GM12878 (cell line): ENCODE data around the gene SH3D19. TPM values are rescaled to one million over a fixed set of nuclear protein-coding genes. Genes with fewer than 3 reads are reported as not detected.

Experiments
- ATAC-seq: fragments of 200-7000 bp; cut with Tn5 transposase; 3 replicates; pipeline ENCODE4 v1.9.1; 2020; ENCODE audit warnings: mild to moderate bottlenecking, moderate library complexity
- BruUV-seq: library from RNA; stranded (reverse); fragments of 400-500 nt; replicated peaks from 2 replicates; lab custom pipeline; 2021; lab: Mats Ljungman, UMichigan
- CTCF ChIA-PET: fragments of 300-600 bp; sonication (Branson Sonifier 250); formaldehyde crosslinking; extraction: SDS; loops from one replicate; lab custom pipeline; 2021; ENCODE audit warnings: inconsistent platforms; lab: Yijun Ruan, JAX
- POLR2A ChIA-PET: fragments of 350-600 bp; formaldehyde crosslinking; extraction: SDS; loops from one replicate; lab custom pipeline; 2021; ENCODE audit warnings: inconsistent platforms; lab: Charles Lee
- RAD21 ChIA-PET: fragments of 300-600 bp; sonication (Branson Sonifier 250); formaldehyde crosslinking; loops from one replicate; lab custom pipeline; 2023; ENCODE audit warnings: antibody characterized with exemption; ENCODE audit not compliant: unreplicated experiment; lab: Charles Lee
- SMC1A ChIA-PET: fragments of 300-600 bp; sonication (Branson Sonifier 250); formaldehyde crosslinking; loops from one replicate; lab custom pipeline; 2023; ENCODE audit not compliant: unreplicated experiment, uncharacterized antibody; lab: Charles Lee
- DNase-seq: peaks from one replicate; pipeline ENCODE4 v3.0.0-alpha.2; 2011; ENCODE audit warnings: low read depth, low spot score
- FAIRE-seq: peaks from 3 replicates; lab custom pipeline; 2011; peaks lifted over from hg19 to GRCh38; lab: Jason Lieb, UNC
- H2AFZ ChIP-seq: 2 replicates; pipeline ENCODE4 v1.6.0; 2011; ENCODE audit warnings: low read depth, low read length, control low read depth; ENCODE audit not compliant: control insufficient read depth
- H3K27ac ChIP-seq: 2 replicates; pipeline ENCODE4 v1.5.1; 2011; ENCODE audit warnings: control low read depth; ENCODE audit not compliant: control insufficient read depth, insufficient read depth
- H3K27me3 ChIP-seq, 2 experiments: replicated peaks in 1 of 2; 2 replicates each; pipeline versions ENCODE4 v1.6.0 to v1.6.1; 2011; ENCODE audit warnings: low read length in 1 of 2; ENCODE audit not compliant: control insufficient read depth in 2 of 2, insufficient read depth in 2 of 2
- H3K36me3 ChIP-seq, 2 experiments: 2 replicates each; pipeline ENCODE4 v1.5.1; 2011; ENCODE audit warnings: low read length in 1 of 2; ENCODE audit not compliant: control insufficient read depth in 2 of 2, insufficient read depth in 2 of 2
- H3K4me1 ChIP-seq: 2 replicates; pipeline ENCODE4 v1.6.1; 2011; ENCODE audit warnings: mild to moderate bottlenecking, low read length, moderate library complexity, mixed read lengths; ENCODE audit not compliant: control insufficient read depth, insufficient read depth
- H3K4me2 ChIP-seq: 2 replicates; pipeline ENCODE4 v1.6.0; 2011; ENCODE audit warnings: control low read depth; ENCODE audit not compliant: control insufficient read depth, insufficient read depth
- H3K4me3 ChIP-seq: fragments of 200-600 bp; sonication (generic); 2 replicates; pipeline ENCODE4 v1.5.1; 2016
- H3K79me2 ChIP-seq: 2 replicates; pipeline ENCODE4 v1.6.0; 2011; ENCODE audit warnings: low read length; ENCODE audit not compliant: control insufficient read depth, insufficient read depth
- H3K9ac ChIP-seq: 2 replicates; pipeline ENCODE4 v1.8.0; 2011; ENCODE audit warnings: low read length, control low read depth, mixed read lengths; ENCODE audit not compliant: control insufficient read depth, insufficient read depth
- H3K9me3 ChIP-seq: replicated peaks from 3 replicates; pipeline ENCODE4 v1.5.1; 2011; ENCODE audit warnings: mild to moderate bottlenecking, low read length; ENCODE audit not compliant: control insufficient read depth, insufficient read depth
- H4K20me1 ChIP-seq: 2 replicates; pipeline ENCODE4 v1.6.0; 2011; ENCODE audit not compliant: control insufficient read depth, insufficient read depth
- MLLT1 ChIP-seq: fragments of 450-650 bp; IDR thresholded peaks from 2 replicates; pipeline ENCODE4 v1.6.1; 2016; ENCODE audit warnings: mild to moderate bottlenecking
- NFYA ChIP-seq: IDR thresholded peaks from 2 replicates; pipeline ENCODE4 v1.6.1; 2011; ENCODE audit warnings: low read depth, mild to moderate bottlenecking, low read length, improper control_type of control experiment, borderline replicate concordance
- RB1 ChIP-seq: fragments of 450-650 bp; formaldehyde crosslinking; IDR thresholded peaks from 2 replicates; pipeline ENCODE4 v1.6.1; 2017; ENCODE audit warnings: mild to moderate bottlenecking, borderline replicate concordance
- WGBS: methylation state at CpG from one replicate; pipeline ENCODE4 v1.1.6; 2016; ENCODE audit warnings: low lambda C conversion rate; ENCODE audit not compliant: insufficient replicate concordance, insufficient coverage; ENCODE audit errors: missing lambda C conversion rate; 5-methylcytosine and 5-hydroxymethylcytosine counted together
- in situ Hi-C: fragments of 300-500 bp; cut with MboI; formaldehyde crosslinking; loops from 9 replicates; pipeline ENCODE4 v1.14.3; 2018; ENCODE audit warnings: mixed read lengths
- intact Hi-C: fragments of 100-400 bp; cut with micrococcal nuclease; formaldehyde crosslinking; loops from one replicate; pipeline ENCODE4 v1.14.2; 2022; ENCODE audit not compliant: unreplicated experiment
- polyA plus RNA-seq, 11 experiments: library from polyadenylated mRNA; depleted of rRNA in 4 of 11; unstranded in 6 of 11; stranded (reverse) in 5 of 11; fragments of >200 nt; fragmentation: Nextera tagmentation in 4 of 11; fragmentation: Illumina TruSeq in 1 of 11; extraction: Ambion mirVana in 4 of 11; extraction: Trizol in 1 of 11; gene quantifications; 1 replicate in 1 of 11; 2 replicates in 10 of 11; pipeline versions ENCODE4 v1.2.1 to v1.2.3, GENCODE V29; 2011 to 2016; ENCODE audit warnings: inconsistent platforms in 2 of 11, missing spikeins in 2 of 11, low read depth in 1 of 11
- total RNA-seq, 4 experiments: library from RNA; depleted of rRNA in 3 of 4; stranded (reverse); fragments of >200 nt in 3 of 4; fragmentation: Illumina TruSeq in 1 of 4; extraction: Trizol in 1 of 4; gene quantifications; 2 replicates each; pipeline versions ENCODE4 v1.2.1 to v1.2.3, GENCODE V29; 2013 to 2021

Gene SH3D19
- total and polyA plus RNA-seq, 10 of the 15 experiments (the other 5 are each of a cell fraction or from before 2014, with no cell fraction given): 0.03 to 6.9 (median 0.33) TPM; not detected in 3

- TF ChIP-seq MLLT1 (no peak), RB1 (no peak)
Observed at GRCh38 chr4:151294833-151295496, 30.4 kb downstream of the SH3D19 start (continued).

- in situ Hi-C loops: no loop called here
- FAIRE-seq (no peak), DNase-seq (no peak)
- no TSS peak for BruUV-seq
- 28% methylated on average over 2 of the region's 2 CpGs for WGBS
- Histone ChIP-seq H4K20me1 (no peaks in the 10 kb centered on the region), H3K4me3 (no peak overlapping the region), H3K9ac (no peak overlapping the region), H3K27ac (no peak overlapping the region)
- ChIA-PET SMC1A (interaction anchor here (1.0 kb wide), 2 partner anchors 12 to 20 kb away, joined by 3 to 5 read pairs; no protein-coding TSS in a partner anchor), POLR2A (interaction anchor here (0.6 kb wide), 1 partner anchor 417 kb away, joined by 4 read pairs; no protein-coding TSS in a partner anchor)
- no peak for TF ChIP-seq NFYA
- TF ChIP-seq, all 136 proteins: peak for 0
- no peak overlapping the region for H2AFZ ChIP-seq
- H3K4me1 ChIP-seq: no peaks in the 10 kb centered on the region
- H3K27me3 ChIP-seq: no peaks in the 10 kb centered on the region
- H3K4me2 ChIP-seq: no peak overlapping the region
- intact Hi-C loops: no loop called here
- no peaks in the 10 kb centered on the region for H3K9me3 ChIP-seq
- H3K36me3 ChIP-seq: no peaks in the 10 kb centered on the region
- H3K79me2 ChIP-seq: no peaks in the 10 kb centered on the region
- ATAC-seq: no peak
- CTCF ChIA-PET: interaction anchor here (1.6 to 2.4 kb wide), 2 partner anchors 9 to 15 kb away, joined by 3 to 7 read pairs; partner anchors contain the start of gene PRSS48
- RAD21 ChIA-PET: no interaction called here
Observed at GRCh38 chr4:151292038-151292437, 33.4 kb downstream of the SH3D19 start.
